WTC11 (cell line): ENCODE results near the gene OGFOD2.

Experiments
- CREM ChIP-seq: sonication (generic); formaldehyde crosslinking; IDR thresholded peaks from 2 replicates; pipeline ENCODE4 v1.8.1; 2022; ENCODE audit warnings: mild to moderate bottlenecking, missing genetic modification reagents, moderate library complexity
- CTCF ChIP-seq: fragments of 200-600 bp; IDR thresholded peaks from 2 replicates; pipeline ENCODE4 v1.8.0; 2022; ENCODE audit warnings: antibody characterized with exemption
- ELF4 ChIP-seq: sonication (generic); formaldehyde crosslinking; IDR thresholded peaks from 2 replicates; pipeline ENCODE4 v1.8.1; 2022; ENCODE audit warnings: low read depth, mild to moderate bottlenecking, moderate library complexity, missing genetic modification reagents
- MAX ChIP-seq: sonication (generic); formaldehyde crosslinking; IDR thresholded peaks from 2 replicates; pipeline ENCODE4 v1.8.0; 2022; ENCODE audit warnings: mild to moderate bottlenecking, missing genetic modification reagents
- NFE2L1 ChIP-seq: sonication (generic); formaldehyde crosslinking; IDR thresholded peaks from 2 replicates; pipeline ENCODE4 v1.8.1; 2023; ENCODE audit warnings: missing genetic modification reagents
- TP53 ChIP-seq: sonication (generic); formaldehyde crosslinking; IDR thresholded peaks from 2 replicates; pipeline ENCODE4 v1.8.1; 2023; ENCODE audit warnings: mild to moderate bottlenecking, missing genetic modification reagents
- ZNF425 ChIP-seq: fragments of 250-450 bp; sonication (Bioruptor Pico); conservative IDR thresholded peaks from 2 replicates; pipeline ENCODE4 v1.9.0; 2021; ENCODE audit warnings: mild to moderate bottlenecking

GRCh38 chr12:123004287-123004686, 29.2 kb downstream of the OGFOD2 start:
- no peak for TF ChIP-seq NFE2L1 (CRISPR knock-in tag)
- TF ChIP-seq ELF4 (CRISPR knock-in tag), result no peak
- no peak for TF ChIP-seq ZNF425 (CRISPR knock-in tag)
- TF ChIP-seq CTCF, result no peak
- no peak for TF ChIP-seq CREM
- no peak for TF ChIP-seq MAX
- no peak for TF ChIP-seq TP53
